NCI-H446 treated with DMSO at 0.1 percent for 48 hours (cell line): ENCODE measurements around the gene RERE.
"Not testable (repeated sequence)": the region's sequence is repeated elsewhere in the genome, so short reads cannot be mapped to it uniquely, and the experiment has no call there.

Source experiments
- DNase-seq: peaks from one replicate; lab custom pipeline; 2025; lab: John Stamatoyannopoulos, UW

RERE gene

DNA sequence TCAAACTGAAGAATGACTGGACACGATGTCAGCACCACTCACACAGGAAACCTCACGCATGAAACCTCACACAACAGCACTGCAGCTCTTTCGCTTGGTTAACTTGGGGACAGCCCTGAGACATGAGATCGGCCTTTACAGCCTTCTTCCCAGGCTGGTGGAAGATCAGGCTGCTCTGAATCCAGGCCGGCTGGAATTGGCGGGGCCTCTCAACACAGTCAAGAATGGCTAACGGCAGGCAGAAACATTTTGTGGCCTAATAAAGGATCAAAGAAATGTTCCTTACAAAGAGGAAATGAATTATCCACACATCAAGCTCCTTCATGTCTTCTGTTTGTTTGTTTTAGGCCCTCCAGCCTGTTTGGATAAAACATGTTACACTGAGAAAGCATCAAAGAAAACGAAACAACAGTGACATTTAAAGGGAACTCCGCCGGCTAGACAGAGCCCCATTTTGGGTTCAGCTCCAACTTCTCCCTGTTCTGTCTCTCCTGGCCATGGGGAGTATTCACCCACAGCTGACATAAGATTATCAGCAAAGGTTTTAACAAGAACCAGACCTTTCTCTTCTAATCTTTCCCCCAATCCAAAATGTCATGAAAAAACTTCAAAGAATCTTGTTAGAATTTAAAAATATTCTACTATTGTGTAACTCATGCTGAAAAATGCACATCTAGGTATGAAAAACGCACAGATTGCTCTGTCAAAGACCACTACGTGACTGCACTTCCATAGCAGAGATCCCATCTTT lies 368.4 kb downstream of the RERE start:
- DNase-seq = no peak

DNA sequence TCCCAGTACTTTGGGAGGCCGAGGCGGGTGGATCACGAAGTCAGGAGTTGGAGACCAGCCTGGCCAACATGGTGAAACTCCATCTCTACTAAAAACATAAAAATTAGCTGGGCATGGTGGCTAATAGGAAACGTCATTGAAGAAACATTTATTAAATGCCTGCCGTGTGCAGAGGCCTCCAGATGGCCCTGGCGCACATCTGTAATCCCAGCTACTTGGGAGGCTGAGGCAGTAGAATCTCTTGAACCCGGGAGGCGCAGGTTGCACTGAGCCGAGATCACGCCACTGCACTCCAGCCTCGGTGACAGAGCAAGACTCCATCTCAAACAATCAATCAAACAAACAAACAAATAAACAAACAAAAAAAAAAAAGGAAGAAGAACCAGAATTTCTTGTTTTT lies 368.9 kb downstream of the RERE start:
- not testable (repeated sequence) for DNase-seq

DNA sequence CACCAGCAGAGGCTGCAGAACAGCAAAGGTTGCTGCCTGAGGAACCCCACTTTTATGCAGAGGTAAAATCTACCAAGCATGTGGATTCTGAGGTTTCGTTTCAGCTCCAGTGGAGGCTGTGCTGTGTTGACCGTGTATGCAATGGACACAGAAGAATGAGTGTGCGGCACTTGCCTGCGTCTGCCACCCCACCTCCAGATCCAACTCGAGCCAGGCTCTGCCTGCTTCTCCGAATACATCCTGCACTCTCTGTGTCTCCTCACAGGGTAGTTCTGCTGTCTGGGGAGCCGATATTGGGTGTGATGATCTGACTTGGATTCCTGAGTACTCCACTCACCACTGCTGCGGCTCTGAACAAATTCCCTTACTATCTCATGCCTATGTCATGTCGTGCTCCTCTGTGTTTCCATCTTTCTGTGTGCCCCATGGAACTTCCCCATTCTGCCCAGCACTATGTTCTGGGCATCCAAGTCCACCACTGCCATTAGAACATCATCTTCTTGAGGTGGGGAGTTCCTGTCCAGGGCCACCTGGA lies 369.8 kb downstream of the RERE start:
- DNase-seq = no peak

DNA sequence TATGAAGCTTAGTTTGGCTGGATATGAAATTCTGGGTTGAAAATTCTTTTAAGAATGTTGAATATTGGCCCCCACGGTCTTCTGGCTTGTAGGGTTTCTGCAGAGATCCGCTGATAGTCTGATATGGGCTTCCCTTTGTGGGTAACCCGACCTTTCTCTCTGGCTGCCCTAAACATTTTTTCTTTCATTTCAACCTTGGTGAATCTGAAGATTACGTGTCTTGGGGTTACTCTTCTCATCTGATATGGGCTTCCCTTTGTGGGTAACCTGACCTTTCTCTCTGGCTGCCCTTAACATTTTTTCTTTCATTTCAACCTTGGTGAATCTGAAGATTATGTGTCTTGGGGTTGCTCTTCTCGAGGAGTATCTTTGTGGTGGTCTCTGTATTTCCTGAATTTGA lies 371.3 kb downstream of the RERE start:
- DNase-seq = not testable (repeated sequence)

DNA sequence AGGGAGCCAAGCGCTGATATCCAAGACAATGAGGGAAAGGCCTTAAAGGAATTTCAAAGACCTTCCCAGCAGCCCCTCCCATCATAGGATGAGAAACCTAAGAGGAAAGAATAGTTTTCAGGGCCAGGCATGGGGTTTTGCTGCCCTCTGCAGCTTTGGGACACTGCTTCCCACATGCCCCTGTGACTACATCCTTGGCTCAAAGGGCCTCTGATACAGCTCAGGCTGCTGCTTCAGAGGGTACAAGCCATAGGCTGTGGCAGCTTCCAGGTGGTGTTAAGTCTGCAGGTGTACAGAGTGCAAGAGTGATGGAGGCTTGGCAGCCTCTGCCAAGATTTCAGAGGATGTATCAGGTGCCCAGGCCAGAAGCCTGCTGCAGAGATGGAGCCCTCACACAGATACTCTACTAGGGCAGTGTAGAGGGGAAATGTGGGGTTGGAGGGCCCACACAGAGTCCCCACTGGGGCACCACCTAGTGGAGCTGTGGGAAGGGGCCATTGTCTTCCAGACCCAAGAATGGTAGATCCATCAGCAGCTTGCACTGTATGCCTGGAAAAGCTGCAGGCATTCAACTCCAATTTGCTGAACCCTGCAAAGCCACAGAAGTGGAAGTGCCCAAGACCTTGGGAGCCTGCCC lies 373.8 kb downstream of the RERE start:
- DNase-seq = no peak

DNA sequence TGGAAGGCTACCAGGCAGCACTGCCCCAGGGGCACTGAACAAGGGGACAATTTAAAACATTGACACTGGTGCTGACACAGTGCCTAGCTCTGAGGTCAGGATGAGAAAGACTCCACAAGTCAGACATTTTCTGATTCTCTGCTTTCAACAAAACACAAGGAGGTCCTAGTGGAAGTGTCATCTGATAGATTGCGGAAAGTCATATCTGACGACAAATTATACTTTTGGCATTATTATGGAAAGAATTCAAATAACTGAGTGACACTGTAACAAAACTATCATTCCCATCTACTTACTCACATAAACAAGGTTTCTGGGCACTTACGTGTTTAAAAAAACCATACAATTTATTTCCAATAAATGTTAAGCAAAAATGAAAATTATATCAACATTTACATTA lies 376.0 kb downstream of the RERE start:
- no peak for DNase-seq

DNA sequence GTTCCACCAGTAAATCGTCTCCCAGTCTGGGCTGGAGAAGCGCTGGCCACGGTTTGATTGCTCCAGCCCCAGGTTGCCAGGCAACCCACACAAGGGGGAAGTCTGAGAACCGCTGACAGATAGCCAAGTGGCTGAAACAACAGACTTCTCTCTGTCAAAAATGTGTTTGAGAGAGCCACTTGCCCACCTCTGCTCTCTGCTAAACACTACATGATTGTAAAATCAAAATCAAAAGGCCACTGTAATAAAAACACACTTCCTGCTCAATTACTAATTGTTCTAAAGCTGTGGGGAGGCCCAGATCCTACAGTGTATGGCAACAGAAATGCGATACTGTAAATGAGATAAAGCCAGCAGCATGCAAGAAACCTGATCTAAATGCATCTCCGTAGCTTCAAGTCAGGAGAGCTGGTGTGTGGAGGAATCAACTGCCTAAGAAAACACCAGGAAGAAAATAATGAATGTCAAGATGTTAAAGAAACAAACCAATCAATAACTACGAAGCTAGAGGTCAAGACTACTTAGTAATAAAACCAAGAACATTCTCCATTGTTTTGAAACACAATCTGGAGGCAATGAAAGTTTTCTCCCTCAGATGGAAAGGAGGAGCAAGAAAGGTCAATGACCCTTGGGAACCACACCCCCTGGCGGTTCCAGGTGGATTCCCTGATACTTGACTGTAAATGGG lies 378.3 kb downstream of the RERE start:
- DNase-seq = peak; percentile 60

DNA sequence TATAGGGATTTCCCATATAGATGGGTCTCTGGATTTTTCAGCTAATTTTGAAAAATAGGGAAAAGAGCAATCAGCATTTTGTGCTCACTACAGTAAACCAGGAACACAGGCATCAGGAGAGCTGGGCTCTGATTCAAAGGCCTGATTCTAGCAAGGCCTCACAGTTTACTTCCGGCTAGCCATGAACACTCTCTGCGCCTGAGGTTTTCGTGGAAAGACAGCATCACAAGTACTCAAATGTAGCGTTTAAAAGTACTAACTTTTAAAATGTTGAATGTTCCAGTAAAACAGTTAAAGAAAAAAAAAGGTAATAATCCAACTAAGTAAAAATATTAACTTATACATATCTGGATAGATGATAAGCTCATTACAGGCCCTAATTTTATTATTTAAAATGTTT lies 379.0 kb downstream of the RERE start:
- no peak for DNase-seq

DNA sequence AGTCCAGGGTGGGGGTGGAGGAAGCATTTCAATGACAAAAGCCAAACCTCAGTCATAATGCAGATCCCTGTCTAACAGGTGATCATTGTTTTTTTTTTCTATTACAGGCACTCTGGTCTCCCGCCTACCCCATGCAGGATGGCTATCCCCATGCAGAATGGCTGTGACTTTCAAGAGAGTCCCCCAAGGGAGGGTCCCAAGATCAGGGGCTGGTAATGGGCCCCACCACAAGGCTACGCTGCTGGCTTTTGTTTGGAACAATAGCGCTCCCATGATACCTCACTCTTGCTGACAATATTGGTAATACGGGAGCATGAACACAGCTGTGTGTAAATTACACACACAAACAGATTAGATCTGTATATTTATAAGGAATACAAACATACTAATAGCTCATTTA lies 380.1 kb downstream of the RERE start:
- DNase-seq = no peak

DNA sequence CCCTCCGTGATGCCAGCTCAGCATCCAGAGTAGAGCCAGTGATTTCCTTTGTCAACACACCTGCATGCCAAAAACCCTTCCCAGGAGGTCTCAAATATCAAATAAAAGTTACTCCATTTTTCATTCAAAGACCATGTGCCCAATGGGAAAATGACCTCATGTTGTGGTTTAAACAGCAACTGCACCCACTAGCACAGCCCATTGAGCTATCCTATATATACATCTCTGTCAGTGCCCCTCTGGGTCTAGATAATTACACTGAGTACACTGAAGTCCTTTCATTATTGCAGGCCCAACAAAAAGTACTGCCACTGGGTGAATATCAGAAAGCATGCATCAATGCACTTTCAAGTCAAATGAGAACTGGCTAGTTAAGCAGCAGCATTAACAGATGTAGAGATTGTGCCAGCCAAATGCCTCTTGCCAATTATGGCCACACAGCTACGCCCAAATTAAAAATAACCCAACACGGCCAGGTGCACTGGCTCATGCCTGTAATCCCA lies 381.8 kb downstream of the RERE start:
- DNase-seq = peak; percentile 52

DNA sequence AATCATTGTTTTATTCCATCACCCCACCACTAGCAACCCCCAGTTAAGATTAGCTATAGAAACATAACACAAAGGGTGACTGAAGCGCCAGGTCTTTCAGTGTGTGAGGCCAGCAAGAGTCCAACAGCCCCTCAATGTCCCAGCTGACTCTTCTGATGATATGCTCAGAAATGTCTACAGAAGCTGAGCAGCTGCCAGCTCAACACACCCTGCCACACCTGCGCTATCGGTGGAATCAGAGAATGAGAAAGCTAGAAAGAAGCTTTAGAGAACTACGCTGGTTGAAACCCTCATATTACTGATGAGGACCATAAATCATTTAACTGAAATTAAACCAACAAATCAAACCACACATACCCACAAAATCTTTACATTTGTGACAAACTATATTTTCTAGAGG lies 383.3 kb downstream of the RERE start:
- DNase-seq = no peak

DNA sequence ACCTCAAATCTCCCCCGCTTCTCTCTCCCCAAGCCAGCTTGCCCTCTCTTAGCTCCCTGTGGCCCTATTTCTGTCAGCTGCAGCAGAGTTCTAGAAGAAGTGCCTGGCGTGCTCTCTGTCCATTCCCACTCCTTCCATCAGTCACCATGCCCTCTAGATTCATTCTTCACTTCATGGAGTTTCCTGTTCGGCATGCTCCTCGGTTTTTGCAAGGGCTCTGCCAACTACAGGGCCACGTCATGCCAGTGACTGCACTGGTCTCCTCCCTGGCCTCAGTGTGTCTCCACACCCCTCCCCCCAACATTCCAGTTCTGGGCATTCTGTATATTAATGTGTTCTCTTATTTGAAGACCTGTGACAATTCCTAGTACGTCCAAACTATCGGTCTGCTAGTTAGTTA lies 385.7 kb downstream of the RERE start:
- no peak for DNase-seq

DNA sequence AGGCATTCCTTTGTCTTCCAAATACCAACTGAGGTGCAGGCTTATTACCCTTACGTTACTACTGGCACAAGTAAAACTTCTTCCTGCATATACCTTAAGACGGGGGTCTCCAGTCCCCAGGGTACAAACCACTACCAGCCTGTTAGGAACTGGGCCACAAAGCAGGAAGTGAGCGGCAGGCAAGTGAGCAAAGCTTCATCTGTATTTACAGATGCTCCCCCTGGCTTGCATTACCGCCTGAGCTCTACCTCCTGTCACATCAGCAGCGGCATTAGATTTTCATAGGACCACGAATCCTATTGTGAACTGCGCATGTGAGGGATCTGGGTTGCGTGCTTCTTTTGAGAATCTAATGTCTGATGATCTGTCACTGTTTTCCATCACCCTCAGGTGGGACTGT lies 386.4 kb downstream of the RERE start:
- DNase-seq = no peak

DNA sequence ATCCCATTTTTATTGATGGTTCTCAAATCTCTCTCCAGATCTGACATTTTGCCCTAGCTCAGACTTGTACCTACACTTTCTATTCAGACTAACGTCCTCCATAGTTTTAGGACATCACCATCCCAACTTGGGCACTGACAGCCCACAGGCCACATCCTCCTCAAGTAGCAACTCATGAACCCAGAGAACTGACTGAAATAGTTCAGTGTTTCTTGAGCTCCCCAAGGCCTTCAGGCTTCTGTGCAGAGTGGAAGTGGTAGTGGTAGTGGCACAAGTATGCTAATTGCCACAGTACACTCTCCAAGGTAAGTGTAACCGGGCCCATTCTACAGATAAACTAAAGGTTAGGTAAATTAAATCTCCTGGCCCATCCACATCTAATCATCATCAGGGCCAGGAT lies 387.0 kb downstream of the RERE start:
- DNase-seq = no peak

DNA sequence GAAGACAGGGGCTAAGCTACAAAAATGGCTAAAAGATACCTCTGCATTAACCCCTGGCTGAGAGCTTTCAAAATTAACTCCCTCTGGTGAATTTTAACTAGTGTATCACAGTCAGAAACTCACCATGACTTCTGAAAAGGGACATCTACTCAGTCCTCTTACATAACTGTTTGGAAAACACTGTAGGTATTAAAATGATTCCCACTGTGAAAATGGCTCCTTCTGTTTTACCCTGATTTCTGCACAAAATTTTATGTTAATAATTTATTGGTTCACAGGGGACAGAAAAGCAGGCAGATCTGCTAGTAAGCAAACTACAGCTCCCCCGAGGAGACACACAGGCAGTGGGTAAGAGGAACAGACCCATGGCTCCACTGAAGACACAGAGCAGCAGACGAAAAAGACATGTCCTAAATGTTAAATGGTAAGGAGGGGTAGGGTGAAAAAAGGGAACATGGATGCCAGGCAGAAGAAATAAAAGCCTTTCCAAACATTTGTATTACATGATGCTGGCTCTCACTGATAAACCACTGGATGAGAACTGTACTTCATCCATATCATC lies 387.8 kb downstream of the RERE start:
- no peak for DNase-seq

DNA sequence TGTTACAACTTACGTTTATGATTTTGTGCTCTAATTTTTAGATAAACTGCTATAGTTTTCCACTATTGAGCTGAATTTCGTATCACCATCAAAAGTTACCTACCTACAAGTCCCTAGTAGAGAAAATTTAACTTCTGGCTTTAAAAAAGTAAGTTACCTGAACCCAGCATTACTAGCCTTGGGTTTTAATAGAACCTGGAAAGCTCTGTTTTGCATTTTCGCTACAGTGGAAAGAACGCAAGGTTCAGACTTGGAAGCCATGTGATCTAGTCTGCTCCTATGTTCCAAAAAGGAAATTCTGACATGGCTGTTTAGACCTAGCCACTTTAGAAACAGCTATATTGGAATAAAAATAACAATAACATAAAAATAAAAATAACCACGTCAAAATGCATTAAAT lies 389.0 kb downstream of the RERE start:
- no peak for DNase-seq

DNA sequence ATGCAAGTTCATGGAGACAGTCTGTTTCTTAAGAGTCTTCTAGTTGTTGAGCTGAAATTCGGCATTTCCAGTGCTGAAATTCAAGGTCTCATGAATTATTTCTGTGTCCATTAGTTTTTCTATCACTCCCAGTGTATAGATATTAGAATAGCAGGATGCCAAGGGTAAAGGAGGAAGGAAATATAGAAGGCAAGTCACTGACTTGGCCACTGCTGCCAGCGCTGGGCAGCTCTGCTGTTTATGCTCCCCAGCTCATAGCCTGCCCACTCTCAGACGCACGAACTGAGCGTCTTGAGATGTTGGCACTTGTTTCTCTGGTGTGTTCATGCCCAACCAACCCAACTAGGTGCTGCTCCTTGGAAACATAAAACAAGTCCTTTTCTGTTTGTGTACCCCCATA lies 389.5 kb downstream of the RERE start:
- DNase-seq = no peak

DNA sequence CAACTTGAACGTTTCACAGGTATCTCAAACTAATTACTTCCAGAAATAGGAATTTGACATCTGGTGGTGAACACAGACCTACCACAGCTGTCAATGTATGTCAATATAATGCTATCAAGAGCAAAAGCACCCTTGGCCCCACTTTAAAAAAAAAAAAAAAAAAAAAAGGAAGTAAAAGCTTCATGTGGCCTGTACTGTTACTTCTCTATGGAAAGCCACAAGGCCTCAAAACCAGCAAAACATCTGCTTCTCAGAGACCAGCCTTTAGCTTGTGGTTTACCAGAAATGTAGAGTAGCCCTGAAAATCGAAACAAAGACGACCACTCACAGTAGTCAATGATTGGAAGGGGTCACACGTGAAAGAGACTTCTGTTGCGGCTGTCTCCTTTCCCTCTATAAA lies 389.9 kb downstream of the RERE start:
- DNase-seq = no peak

DNA sequence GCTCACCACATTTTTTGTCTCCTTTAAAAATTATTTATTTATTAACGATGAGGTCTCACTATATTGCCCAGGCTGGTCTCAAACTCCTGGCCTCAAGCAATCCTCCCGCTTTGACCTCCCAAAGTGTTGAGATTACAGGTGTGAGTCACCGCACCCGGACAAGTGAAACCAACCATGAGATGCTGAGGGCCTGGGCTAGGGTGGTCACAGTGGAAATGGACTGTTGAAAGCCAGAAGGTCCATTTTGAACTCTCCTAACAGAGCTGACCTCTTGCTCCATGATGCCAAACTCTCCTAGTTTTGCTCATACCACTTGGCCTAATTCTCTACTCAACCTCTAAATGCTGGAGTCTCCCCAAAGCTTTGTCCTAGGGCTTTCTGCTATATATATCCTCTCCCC lies 390.4 kb downstream of the RERE start:
- no peak for DNase-seq

DNA sequence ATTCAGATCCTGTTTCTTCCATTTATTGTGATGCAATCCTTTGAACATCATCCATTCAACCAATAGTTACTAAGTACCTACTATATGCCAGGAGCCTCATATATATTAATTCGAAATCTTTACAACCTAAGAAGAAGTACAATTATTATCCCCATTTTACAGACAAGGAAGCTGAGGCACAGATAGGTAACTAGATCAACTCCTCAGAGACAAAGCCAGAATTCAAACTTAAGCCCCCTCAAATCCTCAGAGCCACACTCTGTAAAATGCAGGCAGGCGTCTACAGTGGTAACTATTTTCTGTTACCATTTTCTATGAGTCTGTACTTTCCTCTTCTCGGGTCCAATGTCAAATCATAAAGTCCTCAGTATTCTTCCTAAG lies 391.7 kb downstream of the RERE start:
- DNase-seq = no peak

DNA sequence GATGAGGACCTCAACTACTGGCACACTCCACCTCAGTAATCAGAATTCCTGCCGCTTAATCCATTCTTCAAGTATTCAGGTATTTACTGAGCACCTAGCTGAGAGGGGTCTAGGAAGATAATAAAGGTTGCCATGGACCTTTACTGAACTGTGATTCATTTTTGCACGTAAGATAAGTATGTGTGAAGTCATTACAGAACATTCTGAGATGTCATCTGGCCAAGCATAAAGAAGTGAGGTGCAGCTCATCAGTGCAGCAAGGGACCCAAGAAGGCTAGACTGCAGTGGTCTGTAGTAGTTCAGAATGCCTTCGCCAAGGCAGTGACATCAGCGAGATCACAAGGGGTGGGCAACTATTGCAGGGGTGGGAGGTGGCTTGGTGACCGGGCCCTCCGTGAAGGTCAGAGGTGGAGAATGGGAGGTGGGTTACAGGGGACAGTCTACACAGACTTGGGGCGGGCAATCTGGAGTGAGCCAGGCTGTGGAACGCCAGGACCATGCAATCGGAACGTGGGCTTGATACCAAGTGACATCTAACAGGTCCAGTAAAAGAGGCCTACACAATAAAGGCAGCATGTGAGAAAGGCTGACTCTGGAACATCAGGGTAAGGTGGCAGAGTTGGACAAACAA lies 392.2 kb downstream of the RERE start:
- no peak for DNase-seq

DNA sequence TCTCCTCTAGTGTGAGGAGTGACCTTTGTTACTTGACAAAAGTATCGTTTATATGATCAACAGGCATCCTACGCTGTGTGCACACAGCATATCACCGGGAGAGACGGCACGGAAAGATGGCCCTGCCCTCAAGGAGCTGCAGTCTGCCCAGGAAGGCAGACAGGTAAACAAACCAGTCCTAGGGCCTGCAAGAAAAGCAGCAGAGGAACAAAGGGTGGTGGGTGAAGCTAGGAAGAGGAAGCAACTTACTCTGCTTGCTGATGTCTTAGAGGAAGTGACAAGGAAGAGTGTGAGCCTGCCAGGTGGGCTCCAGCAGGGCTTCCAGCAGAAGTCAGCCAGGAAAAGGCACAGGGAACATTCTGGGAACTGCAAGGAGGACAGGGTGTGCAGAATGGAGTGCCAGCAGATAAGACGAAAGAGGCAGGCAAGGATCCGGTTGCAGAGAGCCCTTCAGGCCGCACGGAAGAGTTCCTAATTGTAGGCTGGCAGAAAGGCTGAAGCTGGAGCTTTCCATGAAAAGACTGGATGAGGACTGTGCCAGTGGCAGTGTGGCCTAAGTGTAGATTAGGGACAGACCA lies 392.8 kb downstream of the RERE start:
- DNase-seq = no peak
